ENCODE measurements around the gene UCHL5. TPM values are rescaled to one million over a fixed set of nuclear protein-coding genes. Genes with fewer than 3 reads are reported as not detected.
"Not testable (repeated sequence)": the region's sequence is repeated elsewhere in the genome, so short reads cannot be mapped to it uniquely, and the experiment has no call there.

UCHL5 gene
- total and polyA plus RNA-seq, 8 donors = 9.8 to 26.8 (median 17.4) TPM

GRCh38 chr1:192986110-192986747 is 72.9 kb downstream of the UCHL5 start:
- no peaks in the 10 kb centered on the region for H3K27me3 ChIP-seq
- H3K36me3 ChIP-seq = no peaks in the 10 kb centered on the region
- no peak for TF ChIP-seq CTCF (IDR thresholded peaks at IDR 0.05)
- intact Hi-C loops (cut with DNase I) = no loop called here
- H3K27ac ChIP-seq = no peak overlapping the region
- H3K4me3 ChIP-seq = no peak overlapping the region
- FAIRE-seq (no peak), ATAC-seq (no peak), DNase-seq (no peak)
- WGBS, 2 donors = 77 to 88% methylated on average over 8 of the region's 8 CpGs
- H3K9me3 ChIP-seq = no peaks in the 10 kb centered on the region
- no peaks in the 10 kb centered on the region for H3K4me1 ChIP-seq

GRCh38 chr1:192984080-192984479 is 75.1 kb downstream of the UCHL5 start:
- no peak for ATAC-seq
- Histone ChIP-seq H3K4me1 (no peaks in the 10 kb centered on the region), H3K4me3 (no peak overlapping the region), H3K9me3 (no peaks in the 10 kb centered on the region), H3K27me3 (no peaks in the 10 kb centered on the region), H3K27ac (no peak overlapping the region), H3K36me3 (no peaks in the 10 kb centered on the region)
- no peak for FAIRE-seq
- WGBS, 2 donors = 86% methylated on average over 1 of the region's 1 CpG
- no peak for DNase-seq
- TF ChIP-seq CTCF (IDR thresholded peaks at IDR 0.05) = no peak
- intact Hi-C loops (cut with DNase I) = no loop called here

GRCh38 chr1:192983349-192983980 is 75.7 kb downstream of the UCHL5 start:
- WGBS, 2 donors = 80 to 84% methylated on average over 6 of the region's 6 CpGs
- FAIRE-seq = no peak

GRCh38 chr1:192980856-192981255 is 78.3 kb downstream of the UCHL5 start:
- 75 to 83% methylated on average over 1 of the region's 1 CpG for WGBS, 2 donors
- no peaks in the 10 kb centered on the region for H3K9me3 ChIP-seq
- H3K27ac ChIP-seq = no peak overlapping the region
- no peak overlapping the region for H3K4me3 ChIP-seq
- no peaks in the 10 kb centered on the region for H3K4me1 ChIP-seq
- ATAC-seq (no peak), DNase-seq (no peak), FAIRE-seq (no peak)
- H3K36me3 ChIP-seq = no peaks in the 10 kb centered on the region
- intact Hi-C loops (cut with DNase I) = no loop called here
- no peaks in the 10 kb centered on the region for H3K27me3 ChIP-seq
- no peak for TF ChIP-seq CTCF (IDR thresholded peaks at IDR 0.05)

More at GRCh38 chr1:192983349-192983980, 75.7 kb downstream of the UCHL5 start:
- Histone ChIP-seq H3K4me3 (no peak overlapping the region), H3K27ac (no peak overlapping the region), H3K4me1 (no peaks in the 10 kb centered on the region), H3K9me3 (no peaks in the 10 kb centered on the region), H3K36me3 (no peaks in the 10 kb centered on the region), H3K27me3 (no peaks in the 10 kb centered on the region)
- intact Hi-C loops (cut with DNase I) = no loop called here
- no peak for ATAC-seq
- no peak for DNase-seq
- TF ChIP-seq CTCF (IDR thresholded peaks at IDR 0.05) = no peak

- H3K27ac ChIP-seq; H3K27me3 ChIP-seq; ATAC-seq; H3K4me3 ChIP-seq; H3K4me1 ChIP-seq; DNase-seq; FAIRE-seq; H3K9me3 ChIP-seq; H3K36me3 ChIP-seq; intact Hi-C loops (cut with DNase I): not testable (repeated sequence)
- 83 to 87% methylated on average over 4 of the region's 4 CpGs for WGBS, 2 donors
These were observed 78.8 kb downstream of the UCHL5 start for GRCh38 chr1:192980334-192980733.
